ENCODE measurements around the gene GJA5.

GJA5 gene

DNA sequence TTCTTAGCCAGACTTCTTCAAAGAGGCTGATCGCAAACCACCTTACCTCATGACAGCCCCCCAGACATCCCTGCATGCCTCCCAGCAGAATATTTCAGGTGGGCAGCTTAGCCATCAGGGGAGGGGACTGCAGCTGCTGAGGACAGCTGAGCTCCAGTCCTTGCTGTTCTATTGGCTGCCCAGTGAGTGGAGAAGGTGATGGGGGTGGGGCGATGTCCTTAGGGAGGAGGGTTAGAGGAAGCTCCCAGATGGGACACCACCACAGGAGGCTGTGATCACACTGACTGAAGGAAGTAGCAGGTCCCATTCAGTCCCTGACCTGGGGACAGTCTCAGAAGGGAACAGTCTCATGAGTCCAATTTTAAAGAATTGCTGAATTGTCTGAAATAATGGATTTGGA, 38.3 kb downstream of the GJA5 start:
- TF ChIP-seq CTCF (IDR thresholded peaks at IDR 0.05; ENCODE audit: low read depth, low read length), result no peak
- Histone ChIP-seq H3K4me1 (no peaks in the 10 kb centered on the region), H3K9me3 (no peaks in the 10 kb centered on the region), H3K27me3 (peaks cover 6% of the 10 kb centered on the region), H3K4me3 (ENCODE audit: low read depth, low read length) (no peak overlapping the region), H3K36me3 (no peaks in the 10 kb centered on the region)
- DNase-seq, result no peak

GRCh38 chr1:147721716-147722115, 38.7 kb downstream of the GJA5 start:
- TF ChIP-seq CTCF (IDR thresholded peaks at IDR 0.05; ENCODE audit: low read depth, low read length), result no peak
- Histone ChIP-seq H3K36me3 (no peaks in the 10 kb centered on the region), H3K9me3 (no peaks in the 10 kb centered on the region), H3K4me1 (no peaks in the 10 kb centered on the region), H3K4me3 (ENCODE audit: low read depth, low read length) (no peak overlapping the region), H3K27me3 (peaks cover 6% of the 10 kb centered on the region)
- DNase-seq, result no peak

DNA sequence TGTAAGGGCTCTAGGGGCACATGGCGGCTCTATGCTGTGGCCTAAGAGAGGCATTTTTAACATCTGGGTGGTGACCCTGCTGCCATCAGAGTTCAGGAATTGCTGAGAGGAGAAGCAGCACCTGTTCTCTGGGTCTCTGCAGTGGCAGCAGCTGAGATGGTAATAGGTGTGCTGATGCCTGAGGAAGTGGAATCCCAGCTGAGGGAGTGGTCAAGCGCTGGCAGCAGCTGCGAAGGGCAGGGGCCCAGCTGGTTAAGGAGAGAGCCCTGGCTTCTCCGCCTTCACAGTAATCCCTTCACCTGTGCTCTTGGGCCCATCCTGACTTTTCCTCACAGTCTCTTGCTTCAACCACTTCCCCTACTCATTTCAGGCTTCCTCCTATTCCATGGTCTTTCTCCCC, 39.8 kb downstream of the GJA5 start:
- H3K27me3 ChIP-seq, result peaks cover 3% of the 10 kb centered on the region
- H3K9me3 ChIP-seq, result no peaks in the 10 kb centered on the region
- no peaks in the 10 kb centered on the region for H3K4me1 ChIP-seq
- TF ChIP-seq CTCF (IDR thresholded peaks at IDR 0.05; ENCODE audit: low read depth, low read length), result no peak
- H3K4me3 ChIP-seq (ENCODE audit: low read depth, low read length), result no peak overlapping the region
- H3K36me3 ChIP-seq, result no peaks in the 10 kb centered on the region
- DNase-seq, result no peak

DNA sequence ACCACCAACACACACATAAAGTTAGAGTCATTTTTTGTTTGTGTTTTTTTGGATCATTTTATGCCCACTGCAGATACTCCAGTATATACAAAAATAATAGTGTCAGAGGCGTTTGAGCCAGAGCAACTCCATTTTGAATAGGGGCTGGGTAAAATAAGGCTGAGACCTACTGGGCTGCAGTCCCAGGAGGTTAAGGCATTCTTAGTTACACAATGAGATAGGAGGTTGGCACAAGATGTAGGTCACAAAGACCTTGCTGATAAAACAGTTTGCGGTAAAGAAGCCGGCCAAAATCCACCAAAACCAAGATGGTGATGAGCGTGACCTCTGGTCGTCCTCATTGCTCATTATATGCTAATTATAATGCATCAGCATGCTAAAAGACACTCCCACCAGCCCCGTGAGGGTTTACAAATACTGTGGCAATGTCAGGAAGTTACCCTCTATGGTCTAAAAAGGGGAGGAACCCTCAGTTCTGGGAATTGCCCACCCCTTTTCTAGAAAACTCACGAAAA, 40.6 kb downstream of the GJA5 start:
- no peak for TF ChIP-seq CTCF (IDR thresholded peaks at IDR 0.05; ENCODE audit: low read depth, low read length)
- Histone ChIP-seq H3K4me1 (no peaks in the 10 kb centered on the region), H3K27me3 (peaks cover 4% of the 10 kb centered on the region; the same call in 1 of the 2 replicates)

GRCh38 chr1:147719029-147719698, 41.2 kb downstream of the GJA5 start:
- no peak for DNase-seq
- no peaks in the 10 kb centered on the region for H3K36me3 ChIP-seq
- peaks cover 9% of the 10 kb centered on the region; the same call in 1 of the 2 replicates for H3K27me3 ChIP-seq
- no peak overlapping the region for H3K4me3 ChIP-seq (ENCODE audit: low read depth, low read length)
- TF ChIP-seq CTCF (IDR thresholded peaks at IDR 0.05; ENCODE audit: low read depth, low read length), result no peak
- no peaks in the 10 kb centered on the region for H3K4me1 ChIP-seq
- no peaks in the 10 kb centered on the region for H3K9me3 ChIP-seq

More for the DNA sequence above, 40.6 kb downstream of the GJA5 start:
- DNase-seq, result no peak
- no peak overlapping the region for H3K4me3 ChIP-seq (ENCODE audit: low read depth, low read length)
- H3K36me3 ChIP-seq, result no peaks in the 10 kb centered on the region
- no peaks in the 10 kb centered on the region for H3K9me3 ChIP-seq

DNA sequence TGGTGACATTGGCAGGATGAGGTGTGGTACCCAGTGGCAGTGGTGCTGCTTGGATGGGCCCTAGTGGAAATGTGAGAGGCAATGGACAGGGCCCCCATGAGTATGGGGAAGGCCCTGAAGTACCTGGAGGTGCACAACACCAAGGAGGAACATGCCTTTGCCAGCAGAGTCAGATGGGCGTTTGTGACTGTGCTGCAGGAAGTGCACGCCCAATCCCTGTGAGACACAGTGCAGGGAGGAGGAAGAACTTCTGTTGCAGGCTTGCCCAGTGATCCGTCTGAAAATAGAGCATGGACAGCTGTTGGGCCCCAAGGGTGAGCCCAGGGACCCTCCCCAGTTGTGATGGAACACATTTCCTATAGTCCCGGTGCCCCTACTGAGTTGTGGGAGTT, 42.7 kb downstream of the GJA5 start:
- H3K9me3 ChIP-seq, result no peaks in the 10 kb centered on the region
- H3K4me1 ChIP-seq, result no peaks in the 10 kb centered on the region
- H3K4me3 ChIP-seq (ENCODE audit: low read depth, low read length), result no peak overlapping the region
- no peak for TF ChIP-seq CTCF (IDR thresholded peaks at IDR 0.05; ENCODE audit: low read depth, low read length)
- H3K27me3 ChIP-seq, result peaks cover 9% of the 10 kb centered on the region; the same call in 1 of the 2 replicates
- DNase-seq, result no peak
- H3K36me3 ChIP-seq, result no peaks in the 10 kb centered on the region

All from BE2C (cell line).